K562 (cell line): ENCODE data around the gene TNPO3. TPM values are rescaled to one million over a fixed set of nuclear protein-coding genes. Genes with fewer than 3 reads are reported as not detected.

Source experiments
- ATAC-seq: fragments of 200-7000 bp; cut with Tn5 transposase; 3 replicates; pipeline ENCODE4 v1.9.1; 2020; ENCODE audit warnings: moderate library complexity
- BruUV-seq: library from RNA; stranded (reverse); fragments of 400-500 nt; replicated peaks from 2 replicates; lab custom pipeline; 2021; lab: Mats Ljungman, UMichigan
- CTCF ChIA-PET: fragments of 300-600 bp; formaldehyde crosslinking; extraction: SDS; loops from one replicate; lab custom pipeline; 2021; ENCODE audit warnings: low intra/inter-chr PET ratio; lab: Yijun Ruan, JAX
- POLR2A ChIA-PET: fragments of 300-600, 350-650 bp; sonication (Branson Sonifier 250); formaldehyde crosslinking; extraction: SDS; loops from one replicate; lab custom pipeline; 2021; ENCODE audit warnings: antibody characterized with exemption, inconsistent platforms; lab: Yijun Ruan, JAX
- DNase-seq, 4 experiments: peaks; one replicate each; pipeline versions ENCODE4 v3.0.0 to v3.0.0-alpha.2; 2011 to 2018; ENCODE audit warnings: low spot score in 3 of 4, mixed read lengths in 3 of 4; ENCODE audit errors: extremely low read depth in 1 of 4
- FAIRE-seq: peaks from 2 replicates; lab custom pipeline; 2011; peaks lifted over from hg19 to GRCh38; lab: Jason Lieb, UNC
- H2AFZ ChIP-seq: 2 replicates; pipeline ENCODE4 v1.6.0; 2011; ENCODE audit warnings: low read depth, low read length, control low read depth, inconsistent platforms
- H3K27ac ChIP-seq: fragments of 200-600 bp; 3 replicates; pipeline ENCODE4 v1.8.0; 2011; ENCODE audit warnings: low read depth, mild to moderate bottlenecking, control low read depth, inconsistent platforms, low read length, moderate library complexity, mixed read lengths; ENCODE audit errors: extremely low read depth
- H3K27me3 ChIP-seq, 2 experiments: fragments of 300-600 bp in 1 of 2; 2 replicates in 1 of 2; 3 replicates in 1 of 2; pipeline versions ENCODE4 v1.6.0 to v1.8.0; 2011; ENCODE audit warnings: inconsistent platforms in 2 of 2, low read length in 2 of 2, mild to moderate bottlenecking in 1 of 2, mixed read lengths in 1 of 2, moderate library complexity in 1 of 2; ENCODE audit not compliant: control insufficient read depth in 2 of 2, insufficient read depth in 2 of 2
- H3K36me3 ChIP-seq: fragments of 300-600 bp; 3 replicates; pipeline ENCODE4 v1.8.0; 2011; ENCODE audit warnings: mild to moderate bottlenecking, low read length, inconsistent platforms; ENCODE audit not compliant: control insufficient read depth, insufficient read depth
- H3K4me1 ChIP-seq, 2 experiments: fragments of 200-600 bp in 1 of 2; replicated peaks in 1 of 2; 2 replicates in 1 of 2; 3 replicates in 1 of 2; pipeline versions ENCODE4 v1.5.1 to v1.8.0; 2011; ENCODE audit warnings: inconsistent platforms in 2 of 2, low read length in 2 of 2, mild to moderate bottlenecking in 1 of 2, mixed read lengths in 1 of 2, moderate library complexity in 1 of 2; ENCODE audit not compliant: control insufficient read depth in 2 of 2, insufficient read depth in 2 of 2
- H3K4me2 ChIP-seq: 2 replicates; pipeline ENCODE4 v1.6.1; 2011; ENCODE audit warnings: low read length, control low read depth, inconsistent platforms, mixed read lengths; ENCODE audit not compliant: insufficient read depth
- H3K4me3 ChIP-seq: fragments of 200-600 bp; sonication (generic), shearing (Covaris generic); 2 replicates; pipeline ENCODE4 v1.5.1; 2016; ENCODE audit warnings: control low read depth, inconsistent platforms
- H3K79me2 ChIP-seq: fragments of 200-600 bp; 3 replicates; pipeline ENCODE4 v1.8.0; 2011; ENCODE audit warnings: low read length, inconsistent platforms; ENCODE audit not compliant: control insufficient read depth, insufficient read depth
- H3K9ac ChIP-seq, 2 experiments: 2 replicates each; pipeline versions ENCODE4 v1.6.0 to v1.6.1; 2011; ENCODE audit warnings: low read depth in 2 of 2, low read length in 2 of 2, control low read depth in 1 of 2, inconsistent platforms in 1 of 2, mild to moderate bottlenecking in 1 of 2, mixed read lengths in 1 of 2; ENCODE audit not compliant: insufficient read depth in 1 of 2
- H3K9me1 ChIP-seq: one replicate; pipeline ENCODE4 v1.6.0; 2011; ENCODE audit warnings: inconsistent platforms, mild to moderate bottlenecking, low read length, moderate library complexity; ENCODE audit not compliant: control insufficient read depth, insufficient read depth
- H3K9me3 ChIP-seq: replicated peaks from 2 replicates; pipeline ENCODE4 v1.5.1; 2011; ENCODE audit warnings: low read depth, low read length, inconsistent platforms; ENCODE audit not compliant: control insufficient read depth, insufficient read depth
- H4K20me1 ChIP-seq: replicated peaks from 2 replicates; pipeline ENCODE4 v1.6.1; 2011; ENCODE audit warnings: low read length, inconsistent platforms, mixed read lengths; ENCODE audit not compliant: control insufficient read depth, insufficient read depth
- GATA2 ChIP-seq: sonication (generic); formaldehyde crosslinking; IDR thresholded peaks from 2 replicates; pipeline ENCODE4 v1.4.0; 2020; ENCODE audit warnings: mild to moderate bottlenecking, missing genetic modification reagents
- GTF2A2 ChIP-seq: IDR thresholded peaks from 2 replicates; pipeline ENCODE4 v1.6.1; 2016; ENCODE audit warnings: mild to moderate bottlenecking, missing genetic modification characterization, missing compliant biosample characterization
- HDAC8 ChIP-seq: fragments of 450-650 bp; IDR thresholded peaks from 2 replicates; pipeline ENCODE4 v1.6.1; 2016; ENCODE audit warnings: mild to moderate bottlenecking, missing genetic modification characterization, moderate library complexity, missing compliant biosample characterization
- MED1 ChIP-seq: sonication (generic); formaldehyde crosslinking; IDR thresholded peaks from 2 replicates; pipeline ENCODE4 v1.8.1; 2023; ENCODE audit warnings: missing genetic modification reagents, borderline replicate concordance
- MYC ChIP-seq, 2 experiments: fragments of 250-450 bp in 1 of 2; sonication (Bioruptor Pico) in 1 of 2; IDR thresholded peaks; 2 replicates each; pipeline versions ENCODE4 v1.5.1 to v1.6.1; 2012 to 2021; ENCODE audit warnings: low read depth in 2 of 2, borderline replicate concordance in 1 of 2, improper control_type of control experiment in 1 of 2, low read length in 1 of 2, mild to moderate bottlenecking in 1 of 2, moderate library complexity in 1 of 2
- NFE2L1 ChIP-seq: fragments of 450-650 bp; IDR thresholded peaks from 2 replicates; pipeline ENCODE4 v1.6.1; 2016; ENCODE audit warnings: missing genetic modification characterization, low read depth, mild to moderate bottlenecking, missing compliant biosample characterization, moderate library complexity, borderline replicate concordance
- NFRKB ChIP-seq: fragments of 450-650 bp; IDR thresholded peaks from 2 replicates; pipeline ENCODE4 v1.6.1; 2016; ENCODE audit warnings: low read depth
- POLR2A ChIP-seq: fragments of 450-650 bp; conservative IDR thresholded peaks from 2 replicates; pipeline ENCODE4 v1.6.1; 2016
- PYGO2 ChIP-seq: fragments of 450-650 bp; IDR thresholded peaks from 2 replicates; pipeline ENCODE4 v1.6.1; 2016; ENCODE audit warnings: mild to moderate bottlenecking, missing genetic modification characterization, moderate library complexity, missing compliant biosample characterization
- SPI1 ChIP-seq: IDR thresholded peaks from 2 replicates; pipeline ENCODE4 v1.6.1; 2011; ENCODE audit warnings: low read depth, low read length, control low read depth, borderline replicate concordance
- SRSF9 ChIP-seq: fragments of 200-400 bp; formaldehyde crosslinking; IDR thresholded peaks from 2 replicates; pipeline ENCODE4 v1.6.1; 2017; ENCODE audit warnings: low read depth, low read length, borderline replicate concordance
- TBL1XR1 ChIP-seq, 2 experiments: IDR thresholded peaks; 2 replicates each; pipeline ENCODE4 v1.6.1; 2012; ENCODE audit warnings: improper control_type of control experiment in 2 of 2, low read length in 2 of 2, mild to moderate bottlenecking in 1 of 2
- TBP ChIP-seq: optimal IDR thresholded peaks from 2 replicates; pipeline ENCODE3; 2011; ENCODE audit warnings: low read depth, low read length, improper control_type of control experiment
- WHSC1 ChIP-seq: IDR thresholded peaks from one replicate; pipeline ENCODE4 v1.6.1; 2012; ENCODE audit warnings: low read length, control low read depth, inconsistent platforms
- ZNF668 ChIP-seq: fragments of 250-450 bp; sonication (Bioruptor Pico); IDR thresholded peaks from 2 replicates; pipeline ENCODE4 v1.8.0; 2022; ENCODE audit warnings: mild to moderate bottlenecking, inconsistent platforms
- WGBS: fragments of 100-300 bp; shearing (Covaris generic); methylation state at CpG from one replicate; pipeline ENCODE4 v1.1.6; 2016; ENCODE audit warnings: low coverage, mixed read lengths; ENCODE audit not compliant: insufficient coverage; ENCODE audit errors: missing lambda C conversion rate; 5-methylcytosine and 5-hydroxymethylcytosine counted together
- in situ Hi-C: fragments of 300-500 bp; cut with MboI; formaldehyde crosslinking; loops from 4 replicates; pipeline ENCODE4 v1.15.0; 2018; ENCODE audit warnings: inconsistent platforms, mixed read lengths
- intact Hi-C: fragments of 100-400 bp; cut with micrococcal nuclease; formaldehyde crosslinking; loops from 2 replicates; pipeline ENCODE4 v1.14.2; 2022
- polyA plus RNA-seq, 8 experiments: library from polyadenylated mRNA; depleted of rRNA in 4 of 8; stranded (reverse) in 5 of 8; unstranded in 3 of 8; fragments of >200 nt; fragmentation: Nextera tagmentation in 2 of 8; fragmentation: Illumina TruSeq in 1 of 8; extraction: Ambion mirVana in 2 of 8; extraction: Trizol in 1 of 8; gene quantifications; 2 replicates each; pipeline versions ENCODE4 v1.2.1 to v1.2.3, GENCODE V29; 2011 to 2014; ENCODE audit warnings: inconsistent platforms in 1 of 8, missing spikeins in 1 of 8
- total RNA-seq, 7 experiments: library from RNA; depleted of rRNA in 6 of 7; stranded (reverse); fragments of >200 nt in 6 of 7; fragmentation: Illumina TruSeq in 2 of 7; extraction: Trizol in 2 of 7; gene quantifications; 2 replicates each; pipeline versions ENCODE4 v1.2.1 to v1.2.3, GENCODE V29; 2011 to 2021; ENCODE audit warnings: low replicate concordance in 1 of 7

Gene TNPO3
- total and polyA plus RNA-seq, 9 of the 15 experiments (the other 6 are each of a cell fraction or from before 2014, with no cell fraction given), result 35.8 to 125 (median 110) TPM

- no peak for TF ChIP-seq GATA2
- no peak for TF ChIP-seq ZNF668
- no peak for TF ChIP-seq TBL1XR1 (IDR thresholded peaks at IDR 0.05; ENCODE audit: low read length in 2 of 2)
- TF ChIP-seq SRSF9, result no peak
- TF ChIP-seq PYGO2 (tag), result no peak
- no peak for TF ChIP-seq NFRKB
- no peak for TF ChIP-seq WHSC1
- no peak for TF ChIP-seq GTF2A2 (tag)
- TF ChIP-seq HDAC8 (tag), result no peak
Observed at GRCh38 chr7:128951296-128951695, 103.6 kb downstream of the TNPO3 start (continued).

DNA sequence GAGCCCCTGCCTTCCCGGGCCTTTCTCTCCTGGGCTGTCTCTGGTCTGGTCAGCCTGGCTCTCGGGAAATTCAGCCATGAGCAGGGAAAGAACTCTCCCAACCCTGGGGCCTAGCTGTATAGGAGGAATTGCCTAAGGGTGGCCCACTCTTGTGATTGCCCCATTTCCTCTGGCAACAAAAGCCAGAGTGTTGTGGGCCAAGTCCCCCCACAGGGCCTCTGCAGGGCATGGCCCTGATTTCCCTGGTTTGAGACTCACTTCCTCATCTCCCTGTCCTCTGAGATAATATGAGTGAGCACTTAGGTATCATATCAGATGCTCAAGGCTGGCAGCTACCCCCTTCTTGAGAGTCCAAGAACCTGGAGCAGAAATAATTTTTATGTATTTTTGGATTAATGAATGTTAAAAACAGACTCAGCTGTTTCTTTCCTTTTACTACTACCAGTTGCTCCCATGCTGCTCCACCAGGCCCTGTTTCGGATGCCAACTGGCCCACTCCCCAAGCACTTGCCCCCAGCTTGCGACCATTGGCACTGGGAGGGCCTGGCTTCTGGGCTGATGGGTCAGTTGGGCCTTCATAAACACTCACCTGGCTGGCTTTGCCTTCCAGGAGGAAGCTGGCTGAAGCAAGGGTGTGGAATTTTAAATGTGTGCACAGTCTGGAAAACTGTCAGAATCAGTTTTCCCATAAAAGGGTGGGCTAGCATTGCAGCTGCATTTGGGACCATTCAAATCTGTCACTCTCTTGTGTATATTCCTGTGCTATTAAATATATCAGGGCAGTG lies 105.7 kb downstream of the TNPO3 start:
- ChIA-PET CTCF (no interaction called here), POLR2A (interaction anchor here (0.6 to 4.5 kb wide), 9 partner anchors 9 to 526 kb away, joined by 3 to 28 read pairs (median 3); no protein-coding TSS in a partner anchor)
- in situ Hi-C loops (no loop called here), intact Hi-C loops (no loop called here)
- TF ChIP-seq SPI1 (0 out of 2 replicates have a peak, but pooled peaks have one; percentile 10), MYC (IDR thresholded peaks at IDR 0.05; ENCODE audit: low read depth, low read length) (no peak), MYC (CRISPR knock-in tag; IDR thresholded peaks at IDR 0.05; ENCODE audit: borderline replicate concordance, low read depth) (no peak), MED1 (CRISPR knock-in tag) (no peak), NFE2L1 (tag) (no peak), POLR2A (peak; percentile 7; the same call in 1 of the 2 replicates), TBP (no peak)
- Histone ChIP-seq H2AFZ (no peak overlapping the region), H4K20me1 (peaks cover 3% of the 10 kb centered on the region), H3K9me1 (no peaks in the 10 kb centered on the region), H3K9me3 (no peaks in the 10 kb centered on the region), H3K27me3 (peaks cover 20 to 26% of the 10 kb centered on the region in 2 experiments; a peak in 4 of 5 replicates), H3K9ac (peak overlapping the region in 1 of 2 experiments; percentile 13; a peak in 1 of 4 replicates), H3K27ac (no peak overlapping the region), H3K4me3 (no peak overlapping the region), H3K36me3 (peaks cover 27% of the 10 kb centered on the region; the same call in 2 of the 3 replicates), H3K79me2 (no peaks in the 10 kb centered on the region), H3K4me2 (no peak overlapping the region), H3K4me1 (peaks cover 0 to 21% of the 10 kb centered on the region in 2 experiments; a peak in 2 of 5 replicates)
- ATAC-seq, result peak; percentile 4; the same call in 2 of the 3 replicates
- no TSS peak for BruUV-seq
- WGBS, result 93% methylated on average over 3 of the region's 4 CpGs
- no peak for DNase-seq
- FAIRE-seq, result no peak
